ENCODE measurements around the gene PCGF1. TPM values are rescaled to one million over a fixed set of nuclear protein-coding genes. Genes with fewer than 3 reads are reported as not detected.

PCGF1 gene
- total and polyA plus RNA-seq, 8 donors, result 20.4 to 33.6 (median 24.1) TPM

DNA sequence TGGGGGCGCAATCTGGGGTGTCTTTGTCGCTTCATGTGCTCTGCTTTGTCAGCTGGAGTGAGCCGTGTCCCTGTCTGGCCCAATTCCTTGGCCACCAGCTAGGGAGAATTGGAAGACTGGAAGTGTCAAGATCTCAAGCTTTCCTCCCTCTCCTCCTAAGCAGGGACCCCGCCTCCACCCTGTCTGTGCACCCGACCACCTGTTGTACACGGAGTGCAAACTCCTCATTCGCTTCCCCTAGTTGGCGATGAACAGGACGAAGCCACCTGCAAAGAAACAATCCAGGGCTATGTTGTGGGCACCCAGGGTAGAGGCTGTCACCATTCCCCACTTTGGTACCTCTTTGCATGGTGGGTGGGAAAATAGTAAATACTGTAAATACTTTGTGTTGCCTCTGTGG is 20.2 kb upstream of the PCGF1 start:
- TF ChIP-seq, protein P1, sequence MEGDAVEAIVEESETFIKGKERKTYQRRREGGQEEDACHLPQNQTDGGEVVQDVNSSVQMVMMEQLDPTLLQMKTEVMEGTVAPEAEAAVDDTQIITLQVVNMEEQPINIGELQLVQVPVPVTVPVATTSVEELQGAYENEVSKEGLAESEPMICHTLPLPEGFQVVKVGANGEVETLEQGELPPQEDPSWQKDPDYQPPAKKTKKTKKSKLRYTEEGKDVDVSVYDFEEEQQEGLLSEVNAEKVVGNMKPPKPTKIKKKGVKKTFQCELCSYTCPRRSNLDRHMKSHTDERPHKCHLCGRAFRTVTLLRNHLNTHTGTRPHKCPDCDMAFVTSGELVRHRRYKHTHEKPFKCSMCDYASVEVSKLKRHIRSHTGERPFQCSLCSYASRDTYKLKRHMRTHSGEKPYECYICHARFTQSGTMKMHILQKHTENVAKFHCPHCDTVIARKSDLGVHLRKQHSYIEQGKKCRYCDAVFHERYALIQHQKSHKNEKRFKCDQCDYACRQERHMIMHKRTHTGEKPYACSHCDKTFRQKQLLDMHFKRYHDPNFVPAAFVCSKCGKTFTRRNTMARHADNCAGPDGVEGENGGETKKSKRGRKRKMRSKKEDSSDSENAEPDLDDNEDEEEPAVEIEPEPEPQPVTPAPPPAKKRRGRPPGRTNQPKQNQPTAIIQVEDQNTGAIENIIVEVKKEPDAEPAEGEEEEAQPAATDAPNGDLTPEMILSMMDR (IDR thresholded peaks at IDR 0.05), result no peak
- no peaks in the 10 kb centered on the region for H3K27me3 ChIP-seq
- DNase-seq (no peak), ATAC-seq (no peak)
- intact Hi-C loops (cut with DNase I), result no loop called here
- peaks cover 11 to 30% of the 10 kb centered on the region in 2 donors for H3K4me1 ChIP-seq
- no peak overlapping the region for H3K4me3 ChIP-seq
- peaks cover 0 to 33% of the 10 kb centered on the region in 2 donors for H3K36me3 ChIP-seq
- no peaks in the 10 kb centered on the region for H3K9me3 ChIP-seq
- H3K27ac ChIP-seq, result no peak overlapping the region

DNA sequence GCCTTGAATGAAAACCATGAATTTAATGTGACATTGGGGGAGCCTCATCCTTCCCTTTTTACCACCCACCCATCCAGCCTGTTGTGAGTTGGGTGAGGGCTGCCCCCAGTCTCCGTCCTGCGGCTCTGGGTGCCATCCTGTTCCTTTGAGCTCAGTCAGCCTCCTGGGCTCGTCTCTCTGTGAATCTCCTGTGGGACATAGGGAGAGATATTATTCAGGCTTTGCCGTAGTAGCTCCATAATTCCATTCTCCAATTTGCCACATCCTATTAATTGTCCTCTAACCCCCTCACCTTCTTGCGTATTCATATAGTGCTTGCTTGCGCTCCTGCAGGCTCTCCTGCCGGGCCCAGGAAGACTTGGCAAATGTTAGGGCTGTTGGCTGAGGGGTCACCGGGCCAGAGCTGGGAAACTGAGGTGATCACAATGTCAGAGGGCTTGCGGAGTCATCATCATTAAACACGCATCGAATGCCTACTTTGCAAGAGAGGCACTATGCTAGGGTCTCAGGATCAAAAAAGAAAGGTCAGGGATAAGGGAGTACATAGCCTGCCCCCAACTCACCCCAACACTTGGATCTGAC is 19.2 kb upstream of the PCGF1 start:
- H3K9me3 ChIP-seq, result no peaks in the 10 kb centered on the region
- intact Hi-C loops (cut with DNase I), result no loop called here
- H3K4me1 ChIP-seq, result peaks cover 11 to 30% of the 10 kb centered on the region in 2 donors
- peaks cover 0 to 25% of the 10 kb centered on the region in 2 donors for H3K36me3 ChIP-seq
- ATAC-seq (no peak), DNase-seq (no peak)
- TF ChIP-seq, protein P1 (IDR thresholded peaks at IDR 0.05), result no peak
- no peaks in the 10 kb centered on the region for H3K27me3 ChIP-seq
- no peak overlapping the region for H3K27ac ChIP-seq
- no peak overlapping the region for H3K4me3 ChIP-seq

DNA sequence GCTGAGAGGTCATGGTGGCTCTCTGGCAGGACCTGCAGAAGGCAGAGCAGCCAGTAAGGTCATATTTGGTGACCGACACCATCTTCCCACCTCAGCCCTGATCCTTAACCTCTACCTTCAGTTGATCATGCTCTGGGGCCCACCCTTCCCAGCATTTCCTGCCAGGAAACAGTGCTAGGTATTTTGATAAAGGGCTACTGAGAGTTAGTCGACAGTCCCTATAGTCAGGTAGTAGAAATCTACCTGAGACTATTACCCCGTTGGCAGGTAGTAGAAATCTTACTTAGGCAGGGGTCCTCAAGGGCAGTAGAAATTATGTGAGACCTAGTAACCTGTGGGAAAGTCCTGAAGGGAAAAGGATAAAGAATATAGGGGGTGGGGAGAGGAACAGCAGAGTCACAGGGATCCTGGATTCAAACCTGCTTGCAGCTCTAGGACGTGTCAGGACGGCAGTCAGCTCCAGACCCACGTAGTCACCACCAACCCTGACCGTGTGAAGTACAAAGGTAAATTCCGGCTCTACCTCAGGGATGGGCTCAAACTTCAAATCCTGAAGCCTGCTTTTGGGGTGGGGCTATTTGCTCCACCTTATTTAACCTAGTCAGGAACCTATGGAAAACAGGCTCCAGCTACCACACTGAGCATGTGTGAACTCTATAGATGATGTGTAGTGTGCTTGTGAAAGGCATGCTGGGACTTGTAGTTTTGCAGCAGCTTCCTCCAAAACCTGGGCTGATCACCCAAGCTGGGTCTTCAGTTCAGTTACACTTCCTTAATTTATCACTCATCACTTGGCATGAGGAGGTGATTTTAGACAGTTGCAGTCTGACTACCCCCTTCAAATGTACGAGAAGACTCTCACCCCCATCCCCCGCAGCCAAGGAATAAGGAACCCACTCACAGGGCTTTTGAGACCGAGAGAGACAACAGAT is 18.5 kb upstream of the PCGF1 start, which contains the start of gene DQX1:
Gene DQX1 (minus strand): TSS at position 515 of the 932 bp plus-strand sequence. CDS start 502 bp downstream, at position 13.
- TF ChIP-seq, protein P1 (IDR thresholded peaks at IDR 0.05), result no peak
- intact Hi-C loops (cut with DNase I), result no loop called here
- H3K27me3 ChIP-seq, result peaks cover 0 to 5% of the 10 kb centered on the region in 2 donors
- peaks cover 0 to 25% of the 10 kb centered on the region in 2 donors for H3K36me3 ChIP-seq
- ATAC-seq (no peak), DNase-seq (peak in 1 of 4 donors; percentile 16)
- no peaks in the 10 kb centered on the region for H3K9me3 ChIP-seq
- no peak within 1 kb of the TSS for H3K27ac ChIP-seq
- H3K4me3 ChIP-seq, result no peak within 1 kb of the TSS
- peaks cover 11 to 22% of the 10 kb centered on the region in 2 donors for H3K4me1 ChIP-seq

DNA sequence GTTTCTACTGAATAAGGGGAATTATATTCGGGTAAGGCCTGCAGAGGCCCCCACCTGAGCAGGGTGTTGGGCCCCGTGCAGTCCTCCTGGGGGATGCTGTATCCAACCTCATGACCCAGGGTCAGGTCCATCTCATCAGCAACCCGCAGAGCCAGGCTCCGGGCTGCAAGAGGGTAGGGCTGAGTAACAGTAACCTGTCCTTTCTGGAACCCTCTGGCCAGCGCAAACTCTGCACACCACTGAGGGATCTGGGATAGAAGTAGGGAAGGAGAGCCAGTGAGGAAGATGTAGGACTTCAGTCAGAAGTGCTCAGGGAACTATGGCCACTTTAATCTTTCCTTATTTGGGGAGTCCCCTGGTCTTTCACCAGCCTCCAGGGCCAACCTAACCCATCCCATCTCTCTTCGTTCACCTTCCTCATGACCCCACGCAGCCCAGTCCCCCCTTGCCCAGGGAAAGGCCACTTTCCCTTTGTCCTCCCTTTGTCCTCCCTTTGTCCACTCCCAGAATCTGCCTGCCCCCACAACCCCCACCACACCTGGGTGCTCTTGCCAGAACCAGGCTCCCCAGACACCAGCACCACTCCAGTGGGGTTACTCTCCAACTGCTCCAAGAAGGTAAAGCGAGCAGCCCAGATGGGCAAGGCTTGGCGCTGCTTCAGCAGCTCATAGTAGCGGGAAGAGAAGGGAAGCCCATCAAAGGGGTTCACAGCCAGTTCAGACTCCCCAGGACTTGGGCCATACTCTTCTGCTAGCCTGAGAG is 17.6 kb upstream of the PCGF1 start:
- ATAC-seq (no peak), DNase-seq (no peak)
- Histone ChIP-seq H3K27ac (no peak overlapping the region), H3K36me3 (peaks cover 0 to 25% of the 10 kb centered on the region in 2 donors), H3K9me3 (no peaks in the 10 kb centered on the region), H3K4me1 (peaks cover 8 to 16% of the 10 kb centered on the region in 2 donors), H3K4me3 (no peak overlapping the region), H3K27me3 (peaks cover 3 to 14% of the 10 kb centered on the region in 2 donors)
- TF ChIP-seq, protein P1 (IDR thresholded peaks at IDR 0.05), result no peak
- intact Hi-C loops (cut with DNase I), result no loop called here

Data from left lung (tissue), 10 donors.